ENCODE measurements around the gene EFHC1. TPM values are rescaled to one million over a fixed set of nuclear protein-coding genes. Genes with fewer than 3 reads are reported as not detected.

The EFHC1 gene
- total RNA-seq, 1 donor from 2014 or later, result 59.8 TPM

DNA sequence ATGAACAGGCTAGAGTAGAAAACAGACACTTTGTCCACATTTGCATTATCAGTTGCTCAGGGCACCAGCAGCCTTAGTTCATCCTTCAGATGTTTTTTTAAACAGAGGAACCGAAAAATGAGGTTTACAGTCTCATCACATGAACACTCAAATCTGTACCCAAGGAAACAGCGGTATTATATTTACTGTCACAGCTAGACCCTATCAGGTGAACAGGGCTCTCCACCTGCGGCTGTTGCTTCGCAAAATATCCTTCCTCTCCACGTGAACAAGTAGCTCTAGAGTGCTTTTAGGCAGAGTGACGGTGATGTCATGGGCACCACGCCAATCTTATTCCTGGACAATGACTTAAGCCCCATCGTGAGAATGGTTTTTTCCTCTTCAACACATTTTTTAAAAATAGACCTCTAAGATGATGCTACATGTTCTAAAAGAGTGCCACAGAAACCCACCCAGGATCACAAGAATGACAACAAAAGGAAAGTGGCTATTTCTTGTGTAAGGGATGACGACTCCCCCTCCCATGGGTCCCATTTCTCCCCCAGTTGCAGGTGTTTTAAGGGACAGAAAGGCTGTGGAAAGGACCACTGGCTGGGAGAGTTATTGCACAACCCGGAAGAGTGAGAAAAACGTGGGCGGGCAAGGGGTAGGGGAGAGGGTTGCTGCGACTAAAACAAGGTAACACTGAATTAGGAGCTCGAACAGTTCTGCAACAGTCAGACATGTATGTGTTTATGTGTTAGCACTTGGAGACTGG lies 77.7 kb downstream of the EFHC1 start:
- TF ChIP-seq, protein P1, sequence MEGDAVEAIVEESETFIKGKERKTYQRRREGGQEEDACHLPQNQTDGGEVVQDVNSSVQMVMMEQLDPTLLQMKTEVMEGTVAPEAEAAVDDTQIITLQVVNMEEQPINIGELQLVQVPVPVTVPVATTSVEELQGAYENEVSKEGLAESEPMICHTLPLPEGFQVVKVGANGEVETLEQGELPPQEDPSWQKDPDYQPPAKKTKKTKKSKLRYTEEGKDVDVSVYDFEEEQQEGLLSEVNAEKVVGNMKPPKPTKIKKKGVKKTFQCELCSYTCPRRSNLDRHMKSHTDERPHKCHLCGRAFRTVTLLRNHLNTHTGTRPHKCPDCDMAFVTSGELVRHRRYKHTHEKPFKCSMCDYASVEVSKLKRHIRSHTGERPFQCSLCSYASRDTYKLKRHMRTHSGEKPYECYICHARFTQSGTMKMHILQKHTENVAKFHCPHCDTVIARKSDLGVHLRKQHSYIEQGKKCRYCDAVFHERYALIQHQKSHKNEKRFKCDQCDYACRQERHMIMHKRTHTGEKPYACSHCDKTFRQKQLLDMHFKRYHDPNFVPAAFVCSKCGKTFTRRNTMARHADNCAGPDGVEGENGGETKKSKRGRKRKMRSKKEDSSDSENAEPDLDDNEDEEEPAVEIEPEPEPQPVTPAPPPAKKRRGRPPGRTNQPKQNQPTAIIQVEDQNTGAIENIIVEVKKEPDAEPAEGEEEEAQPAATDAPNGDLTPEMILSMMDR (IDR thresholded peaks at IDR 0.05), result no peak
- TF ChIP-seq EZH2phosphoT487 (IDR thresholded peaks at IDR 0.05), result no peak
- no peak for TF ChIP-seq EZH2 (IDR thresholded peaks at IDR 0.05)
- H3K9me3 Mint-ChIP-seq, result no peaks in the 10 kb centered on the region
- DNase-seq (ENCODE audit: low spot score), result no peak

DNA sequence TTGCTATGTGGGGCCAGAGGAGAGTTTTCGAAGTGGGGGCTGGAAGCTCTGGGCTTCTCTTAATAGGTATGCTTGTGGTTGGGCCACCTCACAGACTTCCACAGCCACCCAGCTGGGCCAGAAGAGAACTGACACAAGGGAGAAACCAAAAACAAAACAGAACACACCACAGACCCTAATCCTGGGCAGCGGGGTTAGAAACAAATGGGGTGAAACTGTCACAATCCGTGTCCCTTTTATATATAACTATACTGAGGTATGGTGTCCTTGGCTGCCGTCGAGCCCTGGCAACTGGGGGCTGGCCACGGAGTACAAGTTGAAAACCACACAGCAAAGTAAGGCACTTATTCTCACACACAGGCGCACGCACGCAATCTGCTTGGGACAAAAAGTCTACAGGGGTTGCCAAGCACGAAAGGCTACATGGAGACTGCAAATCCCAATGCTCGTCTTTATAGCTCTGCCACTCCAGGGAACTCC lies 78.4 kb downstream of the EFHC1 start:
- Histone ChIP-seq H3F3A (ENCODE audit: low read depth) (peaks cover 14% of the 10 kb centered on the region), H3K79me2 (ENCODE audit: low read depth) (no peaks in the 10 kb centered on the region), H3K4me2 (no peak overlapping the region)

More for the DNA sequence above, 77.7 kb downstream of the EFHC1 start:
- Histone ChIP-seq H3K9me3 (ENCODE audit: low read depth) (no peaks in the 10 kb centered on the region), H3K9ac (no peak overlapping the region), H3K4me3 (no peak overlapping the region), H3K36me3 (no peaks in the 10 kb centered on the region), H3K27me3 (no peaks in the 10 kb centered on the region), H3K4me1 (peaks cover 19% of the 10 kb centered on the region), H4K20me1 (ENCODE audit: low read depth) (no peaks in the 10 kb centered on the region), H3K4me2 (no peak overlapping the region), H3K27ac (peak overlapping the region; percentile 41), H3K79me2 (ENCODE audit: low read depth) (no peaks in the 10 kb centered on the region), H3F3A (ENCODE audit: low read depth) (peaks cover 16% of the 10 kb centered on the region), H2AFZ (replicated peaks) (no peak overlapping the region)
- peaks cover 16% of the 10 kb centered on the region for H3K4me1 Mint-ChIP-seq
- no peak overlapping the region for H3K4me3 Mint-ChIP-seq
- H3K27me3 Mint-ChIP-seq (ENCODE audit: insufficient read depth, low read depth), result peaks cover 7% of the 10 kb centered on the region
- peaks cover 27% of the 10 kb centered on the region for H3K36me3 Mint-ChIP-seq
- H3K27ac Mint-ChIP-seq, result peak overlapping the region; percentile 32

DNA sequence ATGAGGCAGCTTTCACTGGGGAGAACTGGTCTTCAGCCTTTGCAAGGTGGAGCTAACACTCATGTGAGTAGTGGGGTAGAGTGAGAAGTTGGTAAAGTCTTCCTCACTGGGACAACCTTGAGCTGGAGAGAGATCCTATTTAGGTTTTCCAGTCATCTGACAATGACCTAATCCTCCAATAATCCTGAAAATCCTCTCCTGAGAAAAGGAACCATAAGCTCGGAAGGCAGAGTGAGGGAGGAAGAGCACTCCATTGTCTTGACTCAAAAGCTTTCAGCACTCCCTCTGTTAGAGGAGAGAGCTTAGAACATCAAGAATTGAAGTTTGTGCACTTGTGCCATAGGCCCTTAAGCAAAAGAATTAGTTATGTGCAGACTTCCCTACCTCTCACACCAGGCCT lies 78.9 kb downstream of the EFHC1 start:
- Mint-ChIP-seq H3K9me3 (no peaks in the 10 kb centered on the region), H3K4me3 (no peak overlapping the region), H3K27ac (no peak overlapping the region), H3K27me3 (ENCODE audit: insufficient read depth, low read depth) (peaks cover 7% of the 10 kb centered on the region), H3K36me3 (peaks cover 26% of the 10 kb centered on the region), H3K4me1 (peaks cover 16% of the 10 kb centered on the region)
- Histone ChIP-seq H3K9me3 (ENCODE audit: low read depth) (no peaks in the 10 kb centered on the region), H3K4me3 (no peak overlapping the region), H3K36me3 (no peaks in the 10 kb centered on the region), H3K4me1 (peaks cover 14% of the 10 kb centered on the region), H3K9ac (no peak overlapping the region), H3K4me2 (no peak overlapping the region), H3K27ac (peak overlapping the region; percentile 46), H3K27me3 (no peaks in the 10 kb centered on the region), H3F3A (ENCODE audit: low read depth) (peaks cover 12% of the 10 kb centered on the region), H2AFZ (replicated peaks) (no peak overlapping the region), H4K20me1 (ENCODE audit: low read depth) (no peaks in the 10 kb centered on the region), H3K79me2 (ENCODE audit: low read depth) (no peaks in the 10 kb centered on the region)
- DNase-seq (ENCODE audit: low spot score), result peak; percentile 37
- TF ChIP-seq EZH2 (IDR thresholded peaks at IDR 0.05), result no peak

More for the DNA sequence above, 78.4 kb downstream of the EFHC1 start:
- no peak overlapping the region for H2AFZ ChIP-seq (replicated peaks)
- H3K36me3 Mint-ChIP-seq, result peaks cover 30% of the 10 kb centered on the region
- H3K27ac ChIP-seq, result peak overlapping the region; percentile 46
- H3K9me3 ChIP-seq (ENCODE audit: low read depth), result no peaks in the 10 kb centered on the region
- H3K4me3 Mint-ChIP-seq, result no peak overlapping the region
- no peaks in the 10 kb centered on the region for H4K20me1 ChIP-seq (ENCODE audit: low read depth)
- H3K27me3 ChIP-seq, result no peaks in the 10 kb centered on the region
- no peak overlapping the region for H3K9ac ChIP-seq
- no peaks in the 10 kb centered on the region for H3K36me3 ChIP-seq
- H3K4me1 Mint-ChIP-seq, result peaks cover 16% of the 10 kb centered on the region
- H3K9me3 Mint-ChIP-seq, result no peaks in the 10 kb centered on the region
- H3K4me3 ChIP-seq, result no peak overlapping the region
- peak overlapping the region; percentile 32 for H3K27ac Mint-ChIP-seq
- peaks cover 7% of the 10 kb centered on the region for H3K27me3 Mint-ChIP-seq (ENCODE audit: insufficient read depth, low read depth)
- DNase-seq (ENCODE audit: low spot score), result no peak
- no peak for TF ChIP-seq EZH2 (IDR thresholded peaks at IDR 0.05)
- TF ChIP-seq, protein P1 (IDR thresholded peaks at IDR 0.05), result no peak
- TF ChIP-seq EZH2phosphoT487 (IDR thresholded peaks at IDR 0.05), result no peak
- peaks cover 17% of the 10 kb centered on the region for H3K4me1 ChIP-seq

DNA sequence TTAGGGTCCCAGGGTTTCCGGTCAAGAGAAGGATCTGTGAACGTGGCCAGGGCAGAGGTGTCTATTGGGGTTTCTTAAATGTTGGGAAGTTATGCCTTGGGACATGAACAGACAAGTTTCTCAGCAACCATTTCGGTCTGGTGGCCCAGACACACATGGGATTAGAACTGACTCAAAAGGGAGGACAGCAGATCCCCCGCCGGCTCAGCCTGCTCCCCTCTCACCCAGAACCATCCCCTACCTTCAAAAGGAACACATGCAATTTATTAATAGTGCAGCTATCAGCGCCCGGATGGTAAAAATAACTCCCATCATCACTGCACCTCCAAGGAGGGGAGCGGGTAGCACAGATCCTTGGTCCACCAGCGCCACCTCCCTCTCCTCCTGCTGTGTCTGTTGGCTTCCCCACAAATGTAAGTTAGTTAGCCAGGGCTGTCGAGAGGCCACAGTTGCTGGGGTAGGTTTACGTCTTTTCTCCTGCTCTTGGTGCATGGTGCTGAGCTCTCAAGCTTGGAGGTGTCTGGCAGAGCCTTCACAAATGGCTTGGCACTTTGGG lies 79.6 kb downstream of the EFHC1 start:
- H3K27ac Mint-ChIP-seq, result no peak overlapping the region
- H3K27me3 Mint-ChIP-seq (ENCODE audit: insufficient read depth, low read depth), result peaks cover 2% of the 10 kb centered on the region
- no peaks in the 10 kb centered on the region for H4K20me1 ChIP-seq (ENCODE audit: low read depth)

More for the DNA sequence above, 79.6 kb downstream of the EFHC1 start:
- H3K36me3 Mint-ChIP-seq, result peaks cover 20% of the 10 kb centered on the region
- Histone ChIP-seq H2AFZ (replicated peaks) (no peak overlapping the region), H3K4me3 (no peak overlapping the region), H3F3A (ENCODE audit: low read depth) (peaks cover 12% of the 10 kb centered on the region), H3K4me2 (no peak overlapping the region), H3K36me3 (no peaks in the 10 kb centered on the region), H3K27ac (peak overlapping the region; percentile 46), H3K79me2 (ENCODE audit: low read depth) (no peaks in the 10 kb centered on the region), H3K27me3 (no peaks in the 10 kb centered on the region), H3K4me1 (peaks cover 14% of the 10 kb centered on the region), H3K9me3 (ENCODE audit: low read depth) (no peaks in the 10 kb centered on the region), H3K9ac (no peak overlapping the region)
- H3K9me3 Mint-ChIP-seq, result no peaks in the 10 kb centered on the region
- H3K4me3 Mint-ChIP-seq, result no peak overlapping the region
- TF ChIP-seq, protein P1 (IDR thresholded peaks at IDR 0.05), result no peak
- no peak for TF ChIP-seq EZH2phosphoT487 (IDR thresholded peaks at IDR 0.05)
- no peak for TF ChIP-seq EZH2 (IDR thresholded peaks at IDR 0.05)
- H3K4me1 Mint-ChIP-seq, result peaks cover 16% of the 10 kb centered on the region
- DNase-seq (ENCODE audit: low spot score), result no peak

Measured in neural progenitor cell (in vitro differentiated cells).